HG03064 (cell line): Measurements from ENCODE around the gene RPA3.

Experiments used
- ATAC-seq: cut with Tn5 transposase; IDR thresholded peaks from one replicate; pipeline ENCODE4 v1.9.1; 2021; ENCODE audit warnings: low read depth; ENCODE audit not compliant: unreplicated experiment

Gene RPA3

GRCh38 chr7:7614018-7614741 is 104.2 kb downstream of the RPA3 start:
- no peak for ATAC-seq

- no peak for ATAC-seq
Measured at GRCh38 chr7:7613210-7613609, 105.2 kb downstream of the RPA3 start.

GRCh38 chr7:7612519-7612918 is 105.9 kb downstream of the RPA3 start:
- no peak for ATAC-seq

- ATAC-seq, result no peak
Measured at GRCh38 chr7:7609330-7609729, 109.1 kb downstream of the RPA3 start.

- ATAC-seq, result no peak
Measured at GRCh38 chr7:7607010-7607409, 111.4 kb downstream of the RPA3 start.

- ATAC-seq, result no peak
Measured at GRCh38 chr7:7596176-7596575, 122.2 kb downstream of the RPA3 start.

- no peak for ATAC-seq
Measured at GRCh38 chr7:7595451-7595850, 123.0 kb downstream of the RPA3 start.
